PC-9 (cell line): ENCODE measurements around the gene TNFRSF14.

Experiments used
- EZH2 ChIP-seq: fragments of 200-600 bp; sonication (generic); IDR thresholded peaks from 2 replicates; pipeline ENCODE4 v1.8.0; 2017; ENCODE audit warnings: antibody characterized with exemption, low read depth
- TF ChIP-seq, protein P1 (sequence below): fragments of 200-600 bp; sonication (generic); conservative IDR thresholded peaks from 2 replicates; pipeline ENCODE4 v1.6.1; 2017; ENCODE audit warnings: mixed run types, antibody characterized with exemption, mild to moderate bottlenecking, moderate library complexity

- TF ChIP-seq, protein P1, sequence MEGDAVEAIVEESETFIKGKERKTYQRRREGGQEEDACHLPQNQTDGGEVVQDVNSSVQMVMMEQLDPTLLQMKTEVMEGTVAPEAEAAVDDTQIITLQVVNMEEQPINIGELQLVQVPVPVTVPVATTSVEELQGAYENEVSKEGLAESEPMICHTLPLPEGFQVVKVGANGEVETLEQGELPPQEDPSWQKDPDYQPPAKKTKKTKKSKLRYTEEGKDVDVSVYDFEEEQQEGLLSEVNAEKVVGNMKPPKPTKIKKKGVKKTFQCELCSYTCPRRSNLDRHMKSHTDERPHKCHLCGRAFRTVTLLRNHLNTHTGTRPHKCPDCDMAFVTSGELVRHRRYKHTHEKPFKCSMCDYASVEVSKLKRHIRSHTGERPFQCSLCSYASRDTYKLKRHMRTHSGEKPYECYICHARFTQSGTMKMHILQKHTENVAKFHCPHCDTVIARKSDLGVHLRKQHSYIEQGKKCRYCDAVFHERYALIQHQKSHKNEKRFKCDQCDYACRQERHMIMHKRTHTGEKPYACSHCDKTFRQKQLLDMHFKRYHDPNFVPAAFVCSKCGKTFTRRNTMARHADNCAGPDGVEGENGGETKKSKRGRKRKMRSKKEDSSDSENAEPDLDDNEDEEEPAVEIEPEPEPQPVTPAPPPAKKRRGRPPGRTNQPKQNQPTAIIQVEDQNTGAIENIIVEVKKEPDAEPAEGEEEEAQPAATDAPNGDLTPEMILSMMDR = no peak
- TF ChIP-seq EZH2 = no peak
Measured at GRCh38 chr1:2595261-2595811, 39.2 kb downstream of the TNFRSF14 start.
